H9 (cell line): Measurements from ENCODE around the gene XG. TPM values are rescaled to one million over a fixed set of nuclear protein-coding genes. Genes with fewer than 3 reads are reported as not detected.

Experiments
- DNase-seq: peaks from one replicate; pipeline ENCODE4 v3.0.0-alpha.2; 2017
- H2AFZ ChIP-seq: one replicate; pipeline ENCODE4 v1.6.1; 2013; ENCODE audit warnings: mild to moderate bottlenecking, low read length, control low read depth, moderate library complexity
- H2AK5ac ChIP-seq: 2 replicates; pipeline ENCODE4 v1.6.1; 2013; ENCODE audit warnings: low read length, control low read depth, mixed read lengths; ENCODE audit not compliant: insufficient read length
- H2BK120ac ChIP-seq: one replicate; pipeline ENCODE4 v1.6.1; 2013; ENCODE audit warnings: low read depth, mild to moderate bottlenecking, low read length, control low read depth, inconsistent platforms; ENCODE audit not compliant: poor library complexity, severe bottlenecking
- H2BK12ac ChIP-seq: 2 replicates; pipeline ENCODE4 v1.6.1; 2013; ENCODE audit warnings: low read length, control low read depth, mixed read lengths, low read depth; ENCODE audit not compliant: insufficient read length
- H2BK15ac ChIP-seq: 2 replicates; pipeline ENCODE4 v1.6.1; 2013; ENCODE audit warnings: low read depth, low read length, control low read depth
- H2BK20ac ChIP-seq: one replicate; pipeline ENCODE4 v1.6.1; 2013; ENCODE audit warnings: low read depth, mild to moderate bottlenecking, low read length, control low read depth, inconsistent platforms; ENCODE audit not compliant: poor library complexity, severe bottlenecking
- H2BK5ac ChIP-seq: 2 replicates; pipeline ENCODE4 v1.6.1; 2013; ENCODE audit warnings: low read length, control low read depth, mixed read lengths; ENCODE audit not compliant: insufficient read length
- H3K14ac ChIP-seq: 2 replicates; pipeline ENCODE4 v1.6.1; 2013; ENCODE audit warnings: low read length, control low read depth; ENCODE audit not compliant: insufficient read depth
- H3K18ac ChIP-seq: 2 replicates; pipeline ENCODE4 v1.6.1; 2013; ENCODE audit warnings: low read depth, mild to moderate bottlenecking, mixed read lengths, low read length, control low read depth; ENCODE audit not compliant: insufficient read length
- H3K23ac ChIP-seq: 2 replicates; pipeline ENCODE4 v1.6.1; 2013; ENCODE audit warnings: low read length, control low read depth, mixed read lengths, low read depth; ENCODE audit not compliant: insufficient read length
- H3K23me2 ChIP-seq: 2 replicates; pipeline ENCODE4 v1.6.1; 2013; ENCODE audit warnings: low read depth, mild to moderate bottlenecking, mixed read lengths, low read length, control low read depth; ENCODE audit not compliant: insufficient read length, poor library complexity, severe bottlenecking
- H3K27ac ChIP-seq: 2 replicates; pipeline ENCODE4 v1.5.1; 2013; ENCODE audit warnings: low read length, control low read depth, mixed read lengths, low read depth; ENCODE audit not compliant: insufficient read length
- H3K27me3 ChIP-seq: 2 replicates; pipeline ENCODE4 v1.6.1; 2013; ENCODE audit warnings: low read length, control low read depth, inconsistent platforms; ENCODE audit not compliant: insufficient read depth
- H3K4ac ChIP-seq: 2 replicates; pipeline ENCODE4 v1.6.1; 2013; ENCODE audit warnings: low read depth, mild to moderate bottlenecking, control low read depth, inconsistent platforms, low read length, moderate library complexity
- H3K4me1 ChIP-seq: 2 replicates; pipeline ENCODE4 v1.6.1; 2013; ENCODE audit warnings: low read length, control low read depth, inconsistent platforms; ENCODE audit not compliant: insufficient read depth
- H3K4me2 ChIP-seq: 2 replicates; pipeline ENCODE4 v1.6.1; 2013; ENCODE audit warnings: low read length, control low read depth, mixed read lengths; ENCODE audit not compliant: insufficient read length, insufficient read depth
- H3K56ac ChIP-seq: 2 replicates; pipeline ENCODE4 v1.6.1; 2013; ENCODE audit warnings: low read depth, mild to moderate bottlenecking, mixed read lengths, low read length, control low read depth; ENCODE audit not compliant: insufficient read length
- H3K79me1 ChIP-seq: 2 replicates; pipeline ENCODE4 v1.6.1; 2013; ENCODE audit warnings: low read depth, mild to moderate bottlenecking, moderate library complexity, low read length, control low read depth, inconsistent platforms; ENCODE audit not compliant: insufficient read depth, poor library complexity, severe bottlenecking
- H3K79me2 ChIP-seq: 2 replicates; pipeline ENCODE4 v1.6.1; 2013; ENCODE audit warnings: low read length, control low read depth, inconsistent platforms; ENCODE audit not compliant: insufficient read depth
- H3K9ac ChIP-seq: 2 replicates; pipeline ENCODE4 v1.6.1; 2013; ENCODE audit warnings: low read length, control low read depth, mixed read lengths; ENCODE audit not compliant: insufficient read length; ENCODE audit errors: extremely low read depth
- H3K9me3 ChIP-seq: one replicate; pipeline ENCODE4 v1.6.1; 2013; ENCODE audit warnings: low read depth, low read length, inconsistent platforms; ENCODE audit not compliant: control insufficient read depth
- H3T11ph ChIP-seq: one replicate; pipeline ENCODE4 v1.6.1; 2013; ENCODE audit warnings: mild to moderate bottlenecking, low read length, control low read depth, inconsistent platforms
- H4K20me1 ChIP-seq: one replicate; pipeline ENCODE4 v1.6.1; 2013; ENCODE audit not compliant: control insufficient read depth, insufficient read length, insufficient read depth
- H4K5ac ChIP-seq: 2 replicates; pipeline ENCODE4 v1.6.1; 2013; ENCODE audit warnings: low read depth, mild to moderate bottlenecking, mixed read lengths, low read length, control low read depth; ENCODE audit not compliant: insufficient read length
- H4K8ac ChIP-seq: replicated peaks from 2 replicates; pipeline ENCODE4 v1.6.1; 2013; ENCODE audit warnings: low read length, control low read depth, mixed read lengths, low read depth; ENCODE audit not compliant: insufficient read length
- H4K91ac ChIP-seq: 2 replicates; pipeline ENCODE4 v1.6.1; 2013; ENCODE audit warnings: low read depth, mild to moderate bottlenecking, moderate library complexity, mixed read lengths, low read length, control low read depth; ENCODE audit not compliant: insufficient read length
- H3K27ac Mint-ChIP-seq, 3 experiments: 2 replicates in 2 of 3; 3 replicates in 1 of 3; pipeline ENCODE4 v1.8.0; 2020 to 2021; ENCODE audit warnings: mixed read lengths in 3 of 3, mild to moderate bottlenecking in 1 of 3, moderate library complexity in 1 of 3
- H3K27me3 Mint-ChIP-seq: 2 replicates; pipeline ENCODE4 v1.8.0; 2021; ENCODE audit warnings: low read depth, mild to moderate bottlenecking, moderate library complexity, mixed read lengths
- H3K36me3 Mint-ChIP-seq, 3 experiments: 2 replicates in 2 of 3; 3 replicates in 1 of 3; pipeline ENCODE4 v1.8.0; 2020 to 2021; ENCODE audit warnings: low read depth in 3 of 3, mixed read lengths in 3 of 3; ENCODE audit not compliant: insufficient read depth in 1 of 3
- H3K4me1 Mint-ChIP-seq, 2 experiments: 2 replicates each; pipeline ENCODE4 v1.8.0; 2020; ENCODE audit warnings: mixed read lengths in 2 of 2
- H3K4me3 Mint-ChIP-seq, 2 experiments: 2 replicates in 1 of 2; 3 replicates in 1 of 2; pipeline ENCODE4 v1.8.0; 2020 to 2021; ENCODE audit warnings: mild to moderate bottlenecking in 2 of 2, mixed read lengths in 2 of 2, moderate library complexity in 1 of 2
- H3K9me3 Mint-ChIP-seq, 2 experiments: 2 replicates in 1 of 2; 3 replicates in 1 of 2; pipeline ENCODE4 v1.8.0; 2020; ENCODE audit warnings: mild to moderate bottlenecking in 2 of 2, mixed read lengths in 2 of 2, moderate library complexity in 1 of 2
- CTCF ChIP-seq: fragments of 200-600 bp; sonication (generic); conservative IDR thresholded peaks from 3 replicates; pipeline ENCODE4 v1.8.0; 2021; ENCODE audit warnings: antibody characterized with exemption, mild to moderate bottlenecking
- WGBS: extraction: QIAGEN DNeasy Blood & Tissue Kit; methylation state at CpG from one replicate; pipeline ENCODE4 v1.1.7; 2013; ENCODE audit warnings: missing lambda C conversion rate, low lambda C conversion rate, mixed read lengths; ENCODE audit not compliant: insufficient read length; ENCODE audit errors: extremely low coverage; 5-methylcytosine and 5-hydroxymethylcytosine counted together
- total RNA-seq: library from RNA; stranded (reverse); gene quantifications from 2 replicates; pipeline ENCODE4 v1.2.1, GENCODE V29; 2021

Gene XG
- total RNA-seq, 1 experiment from 2014 or later = 1.1 TPM

GRCh38 chrX:2756548-2756947 lies 4.7 kb downstream of the XG start:
- H3K9me3 ChIP-seq = no peaks in the 10 kb centered on the region
- no peak overlapping the region for H3K27ac ChIP-seq
- H3K14ac ChIP-seq = no peak overlapping the region; the same call in 1 of the 2 replicates
- H3K18ac ChIP-seq = no peak overlapping the region
- no peak overlapping the region for H3K56ac ChIP-seq
- Mint-ChIP-seq H3K27ac (no peak overlapping the region), H3K27me3 (no peaks in the 10 kb centered on the region), H3K4me1 (peaks cover 21 to 22% of the 10 kb centered on the region in 2 experiments), H3K4me3 (no peak overlapping the region), H3K36me3 (peaks cover 0 to 7% (median 0%) of the 10 kb centered on the region in 3 experiments; a peak in 2 of 7 replicates), H3K9me3 (peaks cover 7 to 8% of the 10 kb centered on the region in 2 experiments; a peak in 4 of 5 replicates)
- no peaks in the 10 kb centered on the region; the same call in 1 of the 2 replicates for H3K4me1 ChIP-seq
- H2AFZ ChIP-seq = no peak overlapping the region
- no peak for DNase-seq
- H3T11ph ChIP-seq = no peak overlapping the region
- no peaks in the 10 kb centered on the region for H3K27me3 ChIP-seq
- no peak overlapping the region for H3K9ac ChIP-seq
- no peak overlapping the region for H2BK12ac ChIP-seq
- no peak overlapping the region for H4K8ac ChIP-seq
- H3K23ac ChIP-seq = no peak overlapping the region
- no CpG with 5 or more reads among the region's 10 CpGs for WGBS
- no peak overlapping the region for H2AK5ac ChIP-seq
- H2BK15ac ChIP-seq = no peak overlapping the region
- no peaks in the 10 kb centered on the region for H4K20me1 ChIP-seq
- H3K23me2 ChIP-seq = no peaks in the 10 kb centered on the region
- no peak overlapping the region for H2BK5ac ChIP-seq
- no peak overlapping the region for H2BK20ac ChIP-seq
- TF ChIP-seq CTCF = no peak
- H2BK120ac ChIP-seq = no peak overlapping the region
- H4K5ac ChIP-seq = no peak overlapping the region
- no peaks in the 10 kb centered on the region for H3K79me2 ChIP-seq
- H4K91ac ChIP-seq = no peak overlapping the region
- no peak overlapping the region for H3K4me2 ChIP-seq
- no peak overlapping the region for H3K4ac ChIP-seq
- H3K79me1 ChIP-seq = no peaks in the 10 kb centered on the region
